Stimulated activated CD4-positive, alpha-beta T cell treated with anti-CD3 and anti-CD28 coated beads, TNF-alpha, amount 100 ng/mL, for 48 hours (primary cell): Measurements from ENCODE around the gene RIN3.

ENCODE experiments used
- DNase-seq, 3 donors: peaks; one replicate each; pipeline ENCODE4 v3.0.0-alpha.2; 2020; ENCODE audit warnings: low read depth in 3 of 3

Gene RIN3

DNA sequence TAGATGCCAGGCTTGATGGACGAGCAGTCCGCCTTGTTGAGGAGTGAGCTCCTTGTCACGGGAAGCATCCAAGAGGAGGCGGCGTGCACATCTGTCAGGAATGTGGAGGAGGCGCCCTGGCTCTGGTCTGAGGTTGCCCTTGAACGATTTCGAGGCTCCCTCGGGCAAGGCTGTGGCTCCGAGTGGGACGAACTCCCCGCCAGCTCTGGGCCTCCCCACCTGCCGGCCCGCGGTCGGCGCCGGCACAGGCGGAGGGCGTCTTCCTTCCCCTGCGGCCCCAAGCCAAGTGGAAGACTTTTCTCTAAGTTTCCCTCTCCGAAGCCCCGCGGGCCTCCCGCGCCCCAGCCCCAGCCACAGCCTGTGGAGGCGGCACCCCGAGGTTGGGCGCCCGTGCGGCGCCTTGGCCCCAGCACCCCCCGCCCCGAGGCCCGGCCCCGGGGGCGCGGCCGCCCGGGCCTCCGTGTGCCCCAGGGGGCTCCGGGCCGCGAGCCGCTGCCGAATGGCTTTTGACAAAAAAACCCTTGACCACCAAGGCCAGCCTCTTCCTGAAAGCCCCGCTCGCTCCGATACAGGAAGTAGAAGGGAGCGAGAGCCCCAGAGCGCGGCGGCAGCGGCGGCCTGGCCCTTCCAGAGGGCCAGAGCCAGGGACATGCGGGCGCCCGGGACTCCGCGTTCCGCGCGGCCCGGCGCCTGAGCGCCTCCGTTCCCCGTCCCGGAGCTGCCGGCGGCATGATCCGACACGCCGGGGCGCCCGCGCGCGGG is at the start of gene RIN3:
Gene RIN3, plus strand, starts transcription at position 578 of the 762 bp plus-strand sequence. Its CDS starts 152 bp downstream, at position 730.
- DNase-seq = no peak

DNA sequence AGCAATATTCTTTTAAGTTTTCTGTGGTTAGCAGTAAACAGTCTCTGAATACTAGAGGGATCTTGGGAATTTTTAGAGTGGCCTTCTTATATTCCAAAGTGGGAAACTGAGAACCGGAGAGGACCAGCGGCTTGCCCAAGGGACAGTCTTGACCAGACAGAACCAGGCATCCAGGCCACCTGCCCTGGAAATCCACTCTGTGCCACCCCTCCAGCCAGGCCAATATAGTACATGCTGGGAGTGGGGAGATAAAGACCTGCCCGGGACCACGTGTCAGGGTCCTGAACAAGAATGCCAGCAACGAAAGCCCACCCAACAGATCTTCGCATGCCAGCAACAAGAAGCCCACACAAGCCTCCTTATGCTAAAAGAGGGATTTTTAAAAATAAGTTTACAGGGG is 49.4 kb upstream of the RIN3 start:
- DNase-seq = no peak

- no peak for DNase-seq
Measured at GRCh38 chr14:92464716-92465115, 48.9 kb upstream of the RIN3 start.

GRCh38 chr14:92465353-92466055 is 48.1 kb upstream of the RIN3 start:
- no peak for DNase-seq

GRCh38 chr14:92466059-92466458 is 47.5 kb upstream of the RIN3 start:
- DNase-seq = no peak

DNA sequence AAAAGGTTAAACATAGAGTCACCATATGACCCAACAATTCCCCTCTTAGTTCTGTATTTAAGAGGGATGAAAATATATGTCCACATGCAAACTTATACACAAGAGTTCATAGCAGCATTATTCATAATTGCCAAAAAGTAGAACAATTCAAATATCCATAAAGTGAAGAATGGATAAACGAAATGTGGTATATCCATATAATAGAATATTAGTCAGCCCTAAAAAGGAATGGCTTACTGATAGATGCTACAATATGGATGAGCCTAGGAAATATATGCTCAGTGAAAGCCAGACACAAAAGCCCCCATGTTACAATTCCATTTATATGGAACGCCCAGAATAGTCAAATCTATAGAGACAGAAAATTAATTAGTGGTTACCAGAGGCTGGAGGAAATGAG is 44.1 kb upstream of the RIN3 start:
- DNase-seq = no peak

DNA sequence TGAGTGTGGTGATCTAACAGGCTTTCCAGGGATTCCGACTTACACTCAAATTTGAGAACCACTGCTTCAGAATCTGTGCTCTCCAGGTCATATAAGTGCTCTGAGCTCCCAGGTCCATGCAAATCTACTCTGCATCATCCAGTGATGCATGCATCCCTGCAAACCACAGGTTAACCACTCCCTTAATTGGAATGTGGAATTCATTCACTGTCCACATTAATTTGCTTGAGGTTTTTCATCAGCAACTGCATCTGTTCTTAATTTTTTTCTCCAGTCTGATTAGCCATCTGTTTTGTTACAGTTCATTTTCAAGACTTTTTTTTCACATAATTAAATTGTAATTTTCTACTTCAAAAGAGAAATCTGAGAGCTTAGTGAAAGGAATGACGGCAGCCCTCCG is 43.4 kb upstream of the RIN3 start:
- no peak for DNase-seq

DNA sequence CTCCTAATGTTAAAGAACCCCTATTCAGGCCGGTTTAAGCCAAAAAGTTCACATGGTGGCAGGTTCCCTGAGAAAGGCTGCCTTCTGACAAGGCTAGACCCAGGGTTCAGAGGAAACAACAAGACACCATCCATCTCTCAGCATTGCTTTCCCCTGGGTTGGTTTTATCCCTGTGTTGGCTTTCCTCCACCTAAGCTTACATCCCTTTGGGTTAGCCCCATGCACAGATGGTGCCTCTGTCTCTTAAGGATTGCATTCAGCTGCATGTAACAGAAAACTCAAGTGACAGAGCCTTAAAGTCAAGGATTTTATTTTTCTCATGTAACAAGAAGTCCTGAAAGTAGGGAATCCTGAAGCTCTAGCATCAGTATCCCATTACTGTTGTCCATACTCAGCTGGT is 42.8 kb upstream of the RIN3 start:
- no peak for DNase-seq

- DNase-seq = no peak
Measured at GRCh38 chr14:92471919-92472318, 41.7 kb upstream of the RIN3 start.

DNA sequence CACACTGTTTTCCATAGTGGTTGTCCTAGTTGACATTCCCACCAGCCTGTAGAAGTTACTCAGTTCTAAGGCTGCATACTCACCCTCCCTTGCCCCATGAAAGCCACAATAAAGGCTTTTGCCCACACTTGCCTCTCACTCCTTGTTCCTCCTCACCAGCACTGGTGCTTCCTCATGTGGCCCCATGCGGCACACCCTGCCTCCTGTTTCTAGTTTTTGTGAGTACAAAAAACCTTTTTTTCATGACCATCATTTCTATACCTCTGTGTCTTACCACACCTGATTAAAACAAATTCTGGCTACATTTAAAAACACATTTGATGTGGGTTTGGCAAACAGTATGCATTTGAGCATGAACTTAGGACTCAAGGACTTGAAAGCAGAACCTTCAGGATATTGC is 40.7 kb upstream of the RIN3 start:
- no peak for DNase-seq

DNA sequence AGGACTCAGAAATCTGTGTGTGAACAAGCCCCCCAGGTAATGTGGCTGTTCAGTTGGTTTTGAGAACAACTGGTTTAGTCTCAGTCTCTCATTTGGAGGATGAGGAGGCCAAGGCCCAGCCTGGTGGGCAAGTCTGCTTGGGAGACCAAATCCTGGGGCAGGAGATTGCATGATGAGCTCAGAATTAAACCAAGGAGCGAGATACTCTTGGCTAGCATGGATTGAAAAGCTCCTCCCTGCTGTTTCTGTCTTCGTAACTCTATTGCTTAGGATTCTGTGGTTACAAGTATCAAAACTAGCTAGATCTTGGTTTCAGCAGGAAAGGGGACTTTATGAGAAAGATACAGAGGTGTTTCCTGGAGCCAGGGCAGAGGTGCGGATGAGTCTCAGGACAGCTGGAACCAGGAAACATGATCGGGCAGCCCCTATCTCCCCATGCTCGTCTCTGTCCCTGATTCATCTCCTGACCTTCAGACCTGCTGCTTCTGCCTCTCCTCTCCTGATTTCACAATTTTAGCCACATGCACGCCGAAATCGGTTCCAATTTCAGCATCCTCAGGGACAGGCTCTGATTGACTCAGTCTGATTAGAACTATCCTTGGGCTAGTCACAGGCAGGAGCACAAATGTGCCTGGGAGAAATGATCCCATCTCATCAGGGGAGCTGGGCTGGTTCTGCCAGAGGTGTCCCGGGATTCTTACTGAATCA is 40.2 kb upstream of the RIN3 start:
- DNase-seq = no peak

DNA sequence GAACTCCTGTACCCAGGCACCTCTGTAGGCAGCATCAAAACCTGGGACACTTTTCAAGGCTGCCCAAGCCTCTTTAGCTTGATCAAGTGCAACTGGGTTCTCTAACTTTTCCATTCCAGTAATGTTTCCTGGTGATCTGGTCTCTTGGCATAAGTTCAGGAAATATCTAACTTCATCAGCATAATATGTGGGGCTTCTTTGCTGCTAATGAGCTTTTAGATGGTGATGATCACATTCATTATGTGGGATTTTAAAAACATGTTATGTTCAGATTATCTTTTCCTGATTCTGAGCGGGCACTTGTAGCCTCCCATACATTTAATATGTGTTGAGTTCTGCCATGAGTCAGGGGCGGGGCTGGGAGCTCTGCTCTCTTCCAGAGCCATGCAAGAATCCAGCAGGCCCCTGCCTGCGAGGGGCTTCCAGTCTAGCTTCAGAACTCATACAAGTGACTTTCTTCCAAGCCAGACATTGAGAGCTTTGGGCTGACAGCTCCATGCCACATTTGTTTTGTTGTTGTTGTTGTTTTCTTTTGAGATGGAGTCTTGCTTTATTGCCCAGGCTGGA is 39.5 kb upstream of the RIN3 start:
- DNase-seq = no peak

DNA sequence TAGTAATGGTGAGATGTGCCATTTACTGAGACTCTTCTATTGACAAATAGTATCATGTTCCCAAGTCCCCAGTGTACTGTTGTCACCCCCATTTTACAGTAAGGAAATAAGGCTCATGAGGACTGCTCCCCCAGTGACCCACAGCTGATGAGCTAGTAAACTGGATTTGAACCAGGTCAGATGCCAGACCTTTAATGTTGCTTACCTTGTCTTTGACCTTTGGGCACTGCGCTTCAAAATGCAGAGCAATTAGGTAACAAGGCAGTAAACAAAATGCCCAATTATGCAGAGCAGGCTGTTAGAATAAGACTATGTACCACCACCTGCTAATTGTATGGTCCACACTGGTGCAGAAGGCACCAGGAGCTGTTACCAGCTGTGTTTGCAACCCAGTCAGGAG is 38.5 kb upstream of the RIN3 start:
- no peak for DNase-seq

- no peak for DNase-seq
Measured at GRCh38 chr14:92475451-92476187, 38.0 kb upstream of the RIN3 start.

DNA sequence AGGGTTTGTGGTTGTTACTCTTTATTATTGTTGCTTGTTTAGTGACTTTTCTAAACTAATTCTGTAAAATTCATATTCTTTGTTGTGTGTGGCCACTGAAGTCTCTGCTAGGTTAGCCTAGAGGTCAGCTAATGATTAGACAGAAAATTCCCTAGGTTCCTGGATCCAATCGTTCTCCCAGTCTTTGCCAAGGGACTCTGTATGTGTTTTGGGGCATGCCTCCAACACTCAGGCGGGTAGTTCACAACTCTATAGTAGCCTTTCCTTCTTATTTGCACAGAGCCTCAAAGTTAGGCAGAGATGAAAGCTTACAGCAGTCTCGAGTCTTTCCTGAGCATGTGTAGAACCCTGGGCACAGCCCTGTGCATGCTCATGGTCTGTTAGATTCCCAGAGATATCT is 32.7 kb upstream of the RIN3 start:
- no peak for DNase-seq

DNA sequence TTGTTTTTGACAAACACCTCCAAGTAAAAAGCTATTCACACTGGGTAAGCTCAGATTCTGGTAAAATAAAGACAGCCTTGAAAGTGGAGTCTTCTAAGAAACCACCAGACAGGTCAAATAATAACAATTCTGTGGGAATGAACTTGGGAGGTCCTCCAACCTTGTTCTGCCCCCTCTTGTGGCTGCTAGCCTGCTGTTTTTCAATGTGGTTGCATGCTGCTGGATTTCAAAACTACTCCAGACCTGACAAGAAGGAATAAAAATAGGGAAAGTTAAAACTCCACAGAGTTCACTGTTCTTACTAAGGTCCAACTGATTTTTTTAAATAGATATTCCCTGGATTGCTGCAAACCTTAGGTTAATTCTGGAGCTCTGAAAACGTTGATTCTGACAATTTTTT is 32.2 kb upstream of the RIN3 start:
- no peak for DNase-seq

DNA sequence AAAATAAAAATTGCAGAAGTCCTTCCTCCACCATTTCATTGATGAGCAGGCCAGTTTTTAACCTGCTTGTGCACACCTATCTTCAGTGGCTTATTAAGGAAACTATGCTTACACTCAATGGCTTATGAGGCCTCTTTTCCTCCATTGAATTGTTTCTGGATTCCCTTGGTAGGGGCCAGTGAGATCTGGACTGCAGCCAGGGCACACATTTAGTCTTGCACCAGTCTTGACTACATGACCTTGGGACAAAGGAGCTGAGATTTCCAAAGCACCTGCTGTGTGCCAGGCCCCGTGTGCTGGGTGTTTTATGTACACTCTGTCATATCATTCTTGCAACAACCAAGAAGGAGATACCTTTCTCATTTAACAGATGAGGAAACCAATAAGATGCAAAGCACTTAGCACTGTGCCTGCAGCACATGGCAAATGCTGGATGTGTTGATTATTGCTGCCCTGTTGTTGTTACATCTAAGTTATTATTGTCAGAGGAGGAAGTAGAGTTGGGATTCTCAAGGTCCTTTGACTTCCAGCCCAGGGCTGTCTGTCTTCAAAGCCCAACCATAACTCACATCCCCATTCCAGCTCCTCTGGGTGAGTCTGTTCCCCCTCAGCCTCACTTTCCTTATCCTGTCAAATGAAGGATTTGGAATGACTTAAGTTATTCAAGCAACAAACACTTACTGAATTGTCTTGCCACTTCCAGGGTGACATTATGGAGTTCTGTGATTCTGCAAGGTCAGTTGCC is 31.6 kb upstream of the RIN3 start:
- no peak for DNase-seq

DNA sequence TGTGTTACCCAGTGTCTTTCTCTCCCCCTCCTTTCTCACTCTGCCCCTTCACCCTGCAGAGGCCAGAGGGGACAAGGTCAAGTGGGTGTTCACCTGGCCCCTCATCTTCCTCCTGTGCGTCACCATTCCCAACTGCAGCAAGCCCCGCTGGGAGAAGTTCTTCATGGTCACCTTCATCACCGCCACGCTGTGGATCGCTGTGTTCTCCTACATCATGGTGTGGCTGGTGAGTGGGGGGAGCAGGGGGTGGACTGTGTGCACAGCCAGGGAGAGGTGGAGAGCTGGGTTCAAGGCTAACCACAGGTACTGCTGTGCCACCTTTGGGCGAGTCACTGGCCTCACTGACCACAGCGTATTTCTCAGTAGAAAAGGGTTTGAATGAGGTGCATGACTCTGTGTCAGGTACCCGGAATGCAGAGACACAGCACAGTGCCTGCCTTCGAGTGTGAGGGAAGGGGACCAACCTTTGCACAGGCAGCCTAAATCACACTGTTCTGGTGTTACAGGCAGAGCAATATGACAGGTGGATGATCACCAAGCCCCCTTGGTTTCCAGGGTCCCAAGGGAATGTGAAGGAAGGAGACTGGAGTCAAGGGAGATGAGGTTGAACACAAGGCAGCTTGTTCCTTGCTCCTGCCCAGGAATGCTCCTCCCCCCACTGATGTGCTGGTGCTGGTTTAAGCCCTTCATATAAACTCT is 30.8 kb upstream of the RIN3 start:
- no peak for DNase-seq

DNA sequence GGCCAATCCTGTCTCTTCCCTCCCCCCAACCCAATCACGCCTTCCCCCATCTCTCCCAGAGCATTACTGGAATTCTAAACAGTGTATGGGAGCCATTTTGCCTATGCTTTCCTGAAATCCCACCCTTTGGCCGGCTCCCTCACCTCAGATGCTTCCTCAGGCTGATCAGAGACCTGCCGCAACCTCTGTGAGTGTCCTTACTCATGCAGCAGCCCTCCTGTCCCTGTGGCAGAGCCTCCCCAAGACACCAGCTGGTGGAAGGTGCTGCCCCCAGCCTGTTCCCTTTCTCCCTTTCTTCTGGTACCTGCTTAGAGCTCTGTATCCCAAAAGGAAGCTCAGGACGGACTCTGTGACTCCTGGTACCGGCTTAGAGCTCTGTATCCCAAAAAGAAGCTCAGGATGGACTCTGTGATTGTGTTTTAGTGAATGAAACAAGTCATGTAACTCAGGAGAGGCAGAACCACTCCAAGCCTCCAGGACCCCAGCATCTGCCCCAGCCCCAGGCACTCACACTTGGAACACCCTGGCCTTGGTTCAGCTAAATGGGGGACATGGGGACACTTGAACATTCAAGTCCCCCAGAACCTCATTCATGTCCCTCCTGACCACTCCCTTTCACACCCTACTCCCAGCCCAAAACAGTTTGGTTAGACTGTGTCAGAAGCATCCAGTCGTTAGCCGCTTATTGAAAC is 29.3 kb upstream of the RIN3 start:
- no peak for DNase-seq

- no peak for DNase-seq
Measured at GRCh38 chr14:92486881-92487280, 26.7 kb upstream of the RIN3 start.
